Glomerular endothelial cell (primary cell): ENCODE results near the gene ADAMTSL1. TPM values are rescaled to one million over a fixed set of nuclear protein-coding genes. Genes with fewer than 3 reads are reported as not detected.

Experiments
- DNase-seq: peaks from one replicate; pipeline ENCODE4 v3.0.0-alpha.2; 2011; ENCODE audit warnings: low read depth, low spot score; ENCODE audit errors: extremely low read depth
- total RNA-seq: library from RNA; depleted of rRNA; stranded (reverse); fragments of >200 nt; gene quantifications from 2 replicates; pipeline ENCODE4 v1.2.3, GENCODE V29; 2015

Gene ADAMTSL1
- total RNA-seq, 1 donor from 2014 or later = 17.2 TPM

GRCh38 chr9:18550286-18550685 lies 76.3 kb downstream of the ADAMTSL1 start:
- DNase-seq = no peak

- DNase-seq = no peak
Measured at GRCh38 chr9:18554244-18554643, 80.3 kb downstream of the ADAMTSL1 start.

DNA sequence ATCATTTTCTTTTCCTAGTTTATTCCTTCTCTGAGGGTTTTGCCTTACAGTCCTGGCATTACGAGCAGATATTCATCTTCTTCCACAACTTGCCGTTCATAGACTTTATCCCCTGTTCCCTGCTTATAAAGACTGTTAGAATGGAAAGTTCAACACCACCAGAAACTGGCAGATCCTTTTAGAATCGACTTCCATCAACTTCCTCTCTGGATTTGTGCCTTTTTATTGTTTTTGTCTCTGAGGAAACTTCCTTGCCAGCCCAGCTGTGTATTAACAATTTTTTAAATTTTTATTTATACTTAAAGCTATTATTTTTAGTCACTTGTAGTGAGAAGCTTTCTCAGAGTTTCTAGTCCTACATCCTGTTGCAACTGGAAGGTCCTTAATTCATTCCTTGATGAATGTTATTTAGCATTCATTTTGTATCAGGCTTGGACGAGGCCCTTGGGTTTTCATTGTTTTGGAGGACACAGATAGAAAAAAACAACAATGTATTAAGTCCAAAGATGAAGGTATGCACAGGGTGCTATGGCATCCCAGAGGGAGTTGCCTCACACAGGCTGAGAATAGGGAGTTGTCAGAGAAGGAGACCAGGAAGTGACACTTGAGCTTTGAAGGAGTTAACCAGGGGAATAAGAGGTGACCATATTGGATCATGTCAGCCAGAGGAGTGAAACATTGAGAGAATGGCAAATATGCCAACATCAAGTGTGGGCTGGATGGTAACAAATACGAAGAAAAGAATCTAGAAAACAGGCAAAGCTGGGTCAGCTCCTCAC lies 81.3 kb downstream of the ADAMTSL1 start:
- no peak for DNase-seq

DNA sequence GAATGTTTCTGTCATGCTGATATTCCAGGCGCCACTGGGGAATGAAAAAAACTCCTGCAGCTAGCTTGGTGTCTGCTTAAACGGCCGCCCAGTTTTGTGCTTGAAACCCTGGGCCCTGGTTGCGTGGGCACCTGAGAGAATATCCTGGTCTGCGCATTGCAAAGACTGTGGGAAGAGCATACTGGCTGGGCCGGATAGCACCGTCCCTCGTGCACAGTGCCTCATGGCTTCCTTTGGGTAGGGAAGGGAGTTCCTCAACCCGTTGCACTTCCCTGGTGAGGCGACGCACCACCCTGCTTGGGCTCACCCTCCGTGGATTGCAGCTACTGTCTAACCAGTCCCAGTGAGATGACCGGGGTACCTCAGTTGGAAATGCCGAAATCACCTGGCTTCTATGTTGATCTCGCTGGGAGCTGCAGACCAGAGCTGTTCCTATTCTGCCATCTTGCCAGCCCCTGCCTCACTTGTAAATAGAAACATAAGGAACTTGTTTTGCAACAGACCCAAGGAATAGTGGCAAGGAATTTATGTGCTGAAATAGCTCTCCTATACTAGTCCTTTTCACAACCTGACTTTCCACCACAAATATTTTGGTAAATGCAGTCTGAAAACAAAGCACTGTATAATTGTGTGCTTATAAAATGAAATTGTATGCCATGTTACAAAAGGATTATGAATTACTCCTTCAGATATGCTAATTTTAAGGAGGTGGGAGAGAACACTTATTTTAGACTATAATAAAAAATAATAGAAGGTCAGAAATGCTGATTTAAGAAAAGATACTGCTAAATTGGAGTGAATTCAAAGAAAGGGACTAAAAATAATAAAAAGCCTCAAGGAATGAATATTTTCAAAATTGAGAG lies 90.3 kb downstream of the ADAMTSL1 start:
- no peak for DNase-seq

DNA sequence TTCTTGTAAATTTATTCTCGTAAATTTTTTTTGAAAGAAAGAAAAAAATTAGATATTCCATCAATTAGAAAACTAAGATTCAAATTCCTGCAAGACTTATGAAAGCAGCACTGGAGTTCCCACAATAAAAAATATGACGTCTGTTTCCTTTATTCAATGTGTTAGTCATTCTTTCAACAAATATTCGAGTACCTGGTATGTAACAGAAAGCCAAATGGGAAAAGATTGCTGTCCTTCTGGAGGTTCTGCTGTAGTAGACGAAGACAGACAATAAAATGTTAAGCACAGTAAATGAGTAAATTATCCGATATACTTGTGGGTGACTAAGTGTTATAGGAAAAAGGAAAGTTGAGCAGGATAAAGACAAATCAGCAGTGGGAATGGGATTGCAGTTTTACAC lies 92.2 kb downstream of the ADAMTSL1 start:
- peak; percentile 86 for DNase-seq

GRCh38 chr9:18568973-18569372 lies 95.0 kb downstream of the ADAMTSL1 start:
- DNase-seq = no peak

GRCh38 chr9:18569941-18570630 lies 96.1 kb downstream of the ADAMTSL1 start:
- no peak for DNase-seq

- no peak for DNase-seq
Measured at GRCh38 chr9:18573021-18573556, 99.1 kb downstream of the ADAMTSL1 start.

GRCh38 chr9:18575686-18576085 lies 101.7 kb downstream of the ADAMTSL1 start:
- no peak for DNase-seq

DNA sequence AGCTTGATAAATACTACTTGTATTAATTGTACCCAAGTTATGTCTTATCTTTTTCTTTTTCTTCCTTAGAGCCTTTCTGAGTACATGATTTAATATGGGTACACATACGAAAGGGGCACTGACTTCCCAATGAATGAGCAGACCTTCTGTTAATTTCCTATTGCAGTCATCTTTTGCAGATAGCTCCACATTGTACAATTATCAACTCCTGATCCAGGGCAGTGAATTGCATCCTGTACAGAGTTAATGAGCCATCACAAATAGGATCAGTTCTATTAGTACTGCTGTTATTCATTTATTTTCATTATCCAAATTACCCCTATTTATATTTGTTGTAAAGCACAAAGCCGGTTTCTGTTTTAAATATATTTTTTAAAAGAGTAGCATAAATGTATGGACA lies 105.6 kb downstream of the ADAMTSL1 start:
- DNase-seq = no peak

DNA sequence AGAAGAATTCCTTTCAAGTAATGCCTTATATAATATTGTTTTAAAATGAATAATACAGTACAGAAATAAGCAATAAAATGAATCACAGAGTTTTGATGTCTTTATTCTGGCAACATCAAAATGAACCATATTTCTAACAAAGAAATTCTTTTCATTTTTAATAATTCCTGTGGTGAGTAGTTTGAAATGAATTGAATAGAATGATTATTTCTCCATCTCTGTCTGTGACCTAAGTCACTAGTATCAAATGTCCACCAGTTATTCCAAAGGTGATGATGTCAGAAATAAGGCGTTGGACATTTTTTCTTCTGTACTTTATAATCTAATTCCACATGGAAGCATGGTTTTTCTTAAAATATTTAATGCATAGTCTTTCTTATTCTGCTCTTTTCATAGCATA lies 106.2 kb downstream of the ADAMTSL1 start:
- DNase-seq = no peak

GRCh38 chr9:18585996-18586395 lies 112.0 kb downstream of the ADAMTSL1 start:
- DNase-seq = no peak

GRCh38 chr9:18588002-18588401 lies 114.0 kb downstream of the ADAMTSL1 start:
- DNase-seq = no peak

GRCh38 chr9:18591261-18591660 lies 117.3 kb downstream of the ADAMTSL1 start:
- DNase-seq = no peak

- DNase-seq = no peak
Measured at GRCh38 chr9:18594837-18595236, 120.9 kb downstream of the ADAMTSL1 start.

GRCh38 chr9:18595597-18595996 lies 121.6 kb downstream of the ADAMTSL1 start:
- no peak for DNase-seq

DNA sequence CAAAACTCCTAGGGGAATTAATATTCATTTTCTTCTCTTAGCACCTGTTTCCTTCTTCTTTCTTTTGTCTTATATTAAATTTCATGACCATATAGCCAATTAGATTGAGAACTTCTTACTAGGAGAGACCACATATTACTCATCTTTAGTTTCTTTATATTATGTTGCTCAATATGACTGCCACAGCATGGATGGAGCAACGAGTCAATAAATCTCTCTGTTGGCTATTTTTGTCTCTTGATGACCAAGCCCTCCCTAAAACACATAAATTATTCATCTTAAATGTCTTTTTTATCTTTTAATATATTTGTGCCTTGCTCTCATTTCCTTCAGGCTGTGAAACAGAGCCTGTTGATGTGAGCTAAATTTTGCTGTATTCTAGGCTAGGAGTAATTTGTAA lies 123.0 kb downstream of the ADAMTSL1 start:
- DNase-seq = no peak

DNA sequence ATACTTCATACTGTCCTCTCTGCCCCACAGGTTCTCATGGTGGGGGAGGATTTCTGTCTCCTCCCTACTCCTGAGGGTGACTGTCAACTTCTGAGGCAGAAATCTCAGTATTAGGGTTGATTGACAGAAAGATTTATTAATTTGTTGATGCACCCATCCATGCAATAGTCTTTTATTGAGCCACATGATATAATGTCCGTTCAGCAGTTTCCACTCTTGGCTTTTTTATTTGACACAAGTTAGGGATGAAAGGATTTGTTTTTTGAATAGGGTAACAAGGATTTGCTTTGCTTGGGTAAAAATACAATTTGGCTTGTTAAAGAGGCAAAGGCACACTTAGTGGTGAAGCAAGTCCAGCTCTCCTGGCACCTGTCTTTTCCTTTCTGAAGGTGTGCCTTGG lies 125.0 kb downstream of the ADAMTSL1 start:
- DNase-seq = no peak

DNA sequence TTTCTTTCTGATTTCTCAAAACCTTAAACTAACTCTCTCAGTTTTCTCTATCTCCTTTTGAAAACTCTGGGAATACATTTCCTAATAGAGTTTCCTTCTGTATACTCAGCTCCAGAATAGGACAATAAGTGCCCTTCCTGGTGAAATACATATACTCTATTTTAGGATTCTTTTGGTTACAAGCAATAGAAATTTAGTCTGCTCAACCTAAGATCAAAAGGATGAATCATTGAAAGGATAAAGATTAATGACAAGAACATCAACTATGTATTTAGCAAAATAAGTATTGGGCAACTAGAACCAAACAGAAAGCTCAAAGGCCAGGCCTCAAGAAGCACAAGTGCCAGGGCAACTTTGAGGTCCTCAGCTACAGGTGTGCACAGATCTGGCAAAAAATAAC lies 127.1 kb downstream of the ADAMTSL1 start:
- no peak for DNase-seq

GRCh38 chr9:18601956-18602355 lies 128.0 kb downstream of the ADAMTSL1 start:
- DNase-seq = no peak
